WTC11 (cell line): ENCODE data around the gene SPRYD7.

ENCODE experiments used
- CTCF ChIP-seq: fragments of 200-600 bp; IDR thresholded peaks from 2 replicates; pipeline ENCODE4 v1.8.0; 2022; ENCODE audit warnings: antibody characterized with exemption
- JUN ChIP-seq: sonication (generic); formaldehyde crosslinking; IDR thresholded peaks from 2 replicates; pipeline ENCODE4 v1.8.0; 2023; ENCODE audit warnings: mild to moderate bottlenecking, missing genetic modification reagents
- NFYB ChIP-seq: sonication (generic); formaldehyde crosslinking; conservative IDR thresholded peaks from 2 replicates; pipeline ENCODE4 v1.8.0; 2022; ENCODE audit warnings: low read depth, missing genetic modification reagents
- NR2C2 ChIP-seq: sonication (generic); formaldehyde crosslinking; IDR thresholded peaks from 2 replicates; pipeline ENCODE4 v1.8.0; 2022; ENCODE audit warnings: mild to moderate bottlenecking, missing genetic modification reagents
- USF2 ChIP-seq: sonication (generic); formaldehyde crosslinking; IDR thresholded peaks from 2 replicates; pipeline ENCODE4 v1.8.1; 2023; ENCODE audit warnings: mild to moderate bottlenecking, missing genetic modification reagents, moderate library complexity

GRCh38 chr13:49927755-49928154 is 8.4 kb downstream of the SPRYD7 start:
- TF ChIP-seq CTCF (no peak), JUN (no peak), NFYB (CRISPR knock-in tag) (no peak), NR2C2 (CRISPR knock-in tag) (no peak), USF2 (CRISPR knock-in tag) (no peak)
